GM12865 (cell line): Measurements from ENCODE around the gene DHX15.

ENCODE experiments used
- DNase-seq: peaks from one replicate; pipeline ENCODE4 v3.0.0; 2010; ENCODE audit warnings: low read depth
- H3K4me3 ChIP-seq: 2 replicates; pipeline ENCODE4 v1.5.1; 2011; ENCODE audit warnings: mild to moderate bottlenecking, low read depth, low read length, control low read depth
- TF ChIP-seq, protein P1 (sequence below): IDR thresholded peaks from 2 replicates; pipeline ENCODE4 v1.5.1; 2011; ENCODE audit warnings: low read length, control low read depth, low read depth, inconsistent platforms; ENCODE audit not compliant: insufficient read depth; ENCODE audit errors: missing control alignments

The DHX15 gene

DNA sequence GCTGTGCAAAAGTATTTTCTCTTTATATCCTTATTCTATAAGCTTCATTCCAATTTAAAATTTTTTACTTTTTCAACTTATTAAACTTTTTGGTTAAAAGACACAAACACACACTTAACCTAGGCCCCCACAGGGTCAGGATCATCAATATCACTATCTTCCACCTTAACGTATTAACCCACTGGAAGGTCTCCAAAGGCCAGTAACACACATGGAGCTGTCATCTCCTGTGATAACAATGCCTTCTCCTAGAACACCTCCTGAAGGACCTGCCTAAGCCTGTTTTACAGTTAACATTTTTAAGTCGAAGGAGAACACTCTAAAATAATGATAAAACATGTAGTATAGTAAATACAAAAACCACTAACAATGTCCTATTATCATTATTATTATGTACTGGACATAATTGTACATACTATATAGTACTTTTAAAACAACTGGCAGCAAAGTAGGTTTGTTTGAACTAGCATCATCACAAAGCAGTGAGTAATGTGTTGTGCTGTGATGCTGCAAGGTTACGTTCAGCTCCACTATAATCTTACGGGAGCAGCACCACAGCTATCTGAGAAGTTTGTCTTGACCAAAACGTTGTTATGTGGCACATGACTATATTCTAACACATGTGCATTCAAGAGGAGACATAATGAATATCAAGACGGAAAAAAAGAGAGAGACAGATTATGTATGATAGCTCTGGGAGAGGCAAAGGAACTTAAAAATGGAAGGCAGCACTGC lies 33.7 kb downstream of the DHX15 start:
- TF ChIP-seq, protein P1, sequence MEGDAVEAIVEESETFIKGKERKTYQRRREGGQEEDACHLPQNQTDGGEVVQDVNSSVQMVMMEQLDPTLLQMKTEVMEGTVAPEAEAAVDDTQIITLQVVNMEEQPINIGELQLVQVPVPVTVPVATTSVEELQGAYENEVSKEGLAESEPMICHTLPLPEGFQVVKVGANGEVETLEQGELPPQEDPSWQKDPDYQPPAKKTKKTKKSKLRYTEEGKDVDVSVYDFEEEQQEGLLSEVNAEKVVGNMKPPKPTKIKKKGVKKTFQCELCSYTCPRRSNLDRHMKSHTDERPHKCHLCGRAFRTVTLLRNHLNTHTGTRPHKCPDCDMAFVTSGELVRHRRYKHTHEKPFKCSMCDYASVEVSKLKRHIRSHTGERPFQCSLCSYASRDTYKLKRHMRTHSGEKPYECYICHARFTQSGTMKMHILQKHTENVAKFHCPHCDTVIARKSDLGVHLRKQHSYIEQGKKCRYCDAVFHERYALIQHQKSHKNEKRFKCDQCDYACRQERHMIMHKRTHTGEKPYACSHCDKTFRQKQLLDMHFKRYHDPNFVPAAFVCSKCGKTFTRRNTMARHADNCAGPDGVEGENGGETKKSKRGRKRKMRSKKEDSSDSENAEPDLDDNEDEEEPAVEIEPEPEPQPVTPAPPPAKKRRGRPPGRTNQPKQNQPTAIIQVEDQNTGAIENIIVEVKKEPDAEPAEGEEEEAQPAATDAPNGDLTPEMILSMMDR = no peak
- DNase-seq = no peak
- H3K4me3 ChIP-seq = no peak overlapping the region

DNA sequence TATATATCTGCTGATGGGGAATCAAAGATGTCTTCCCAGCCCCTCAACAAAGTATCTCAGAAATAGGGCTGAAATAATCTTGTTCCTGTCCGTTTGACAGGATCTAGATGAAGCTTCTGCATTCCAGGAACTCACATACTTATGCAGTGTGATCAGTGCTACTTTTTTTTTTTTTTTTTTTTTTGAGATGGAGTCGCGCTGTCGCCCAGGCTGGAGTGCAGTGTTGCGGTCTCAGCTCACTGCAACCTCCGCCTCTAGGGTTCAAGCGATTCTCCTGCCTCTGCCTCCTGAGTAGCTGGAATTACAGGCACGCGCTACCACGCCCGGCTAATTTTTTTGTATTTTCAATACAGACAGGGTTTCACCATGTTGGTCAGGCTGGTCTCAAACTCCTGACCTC lies 36.4 kb downstream of the DHX15 start:
- TF ChIP-seq, protein P1 = no peak
- no peak overlapping the region for H3K4me3 ChIP-seq
- no peak for DNase-seq

DNA sequence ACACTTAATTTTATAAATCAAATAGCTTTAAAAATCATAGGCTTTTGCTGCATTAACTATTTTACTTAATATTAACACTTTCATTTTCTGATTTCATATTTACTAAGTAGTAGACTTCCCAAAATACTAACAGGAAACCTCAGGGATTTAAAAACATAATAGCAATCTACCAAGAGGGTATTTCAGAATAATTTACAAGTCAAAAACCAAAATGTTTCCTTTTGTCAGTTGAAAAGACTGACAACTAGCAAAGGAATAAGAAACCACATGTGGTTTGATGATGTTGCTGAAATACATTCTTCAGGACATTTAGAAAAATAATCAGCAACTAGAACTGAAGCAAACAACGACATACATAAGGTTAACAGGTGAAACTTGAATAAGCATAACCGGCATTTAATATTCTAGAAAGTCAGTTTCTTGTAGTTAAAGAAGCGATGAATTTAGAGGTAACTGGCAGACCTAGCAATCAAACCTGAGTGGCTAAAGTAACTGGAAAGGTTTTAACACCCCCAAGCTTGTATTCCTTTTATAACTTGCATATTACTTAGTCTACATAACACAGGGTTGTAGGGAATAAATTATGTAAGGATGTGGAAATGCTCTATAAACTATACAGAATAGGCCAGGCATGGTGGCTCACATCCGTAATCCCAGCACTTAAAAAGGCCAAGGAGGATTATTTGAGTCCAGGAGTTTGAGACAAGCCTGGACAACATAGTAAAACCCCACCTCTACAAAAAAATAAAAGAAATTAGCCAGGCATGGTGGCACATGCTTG lies 40.0 kb downstream of the DHX15 start:
- H3K4me3 ChIP-seq = no peak overlapping the region
- TF ChIP-seq, protein P1 = no peak
- DNase-seq = peak; percentile 12

DNA sequence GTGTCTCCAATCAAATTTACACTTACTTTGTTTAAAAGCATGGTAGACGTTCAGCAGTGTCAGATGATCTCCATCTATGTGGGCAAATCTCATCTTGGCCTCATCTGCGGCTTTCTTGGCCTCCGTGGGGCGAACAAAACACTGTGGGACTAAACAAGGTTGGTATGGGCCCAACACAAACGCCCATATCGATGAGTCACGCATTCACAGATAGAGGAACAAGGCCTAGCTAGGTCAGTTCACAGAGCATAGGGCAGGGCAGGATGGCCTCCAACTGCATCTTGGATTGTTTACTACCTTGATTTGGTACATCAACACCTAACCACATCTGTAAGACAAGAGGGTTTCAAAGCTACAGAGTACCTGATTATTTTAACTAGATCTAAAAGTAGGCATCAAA lies 47.3 kb downstream of the DHX15 start:
- DNase-seq = no peak
- TF ChIP-seq, protein P1 = no peak
- H3K4me3 ChIP-seq = no peak overlapping the region

DNA sequence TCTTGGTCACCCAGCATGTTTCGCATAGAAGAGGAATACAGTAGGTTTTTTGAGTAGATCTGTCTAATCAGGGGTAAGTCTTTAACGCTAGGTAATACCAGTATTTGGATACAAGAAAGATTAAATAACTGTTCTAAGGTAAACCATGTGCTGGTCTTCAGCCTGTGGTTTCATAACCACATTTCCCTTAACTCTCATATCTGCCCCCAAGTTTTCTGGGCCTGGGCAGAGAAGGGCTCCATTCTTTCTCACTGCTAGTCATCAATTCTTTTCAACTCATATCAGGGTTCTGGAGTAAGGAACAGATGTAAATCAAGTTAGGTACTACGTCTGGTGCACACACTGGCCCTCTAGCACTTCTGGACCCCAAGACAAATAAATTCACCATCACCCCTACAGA lies 49.0 kb downstream of the DHX15 start:
- no peak overlapping the region for H3K4me3 ChIP-seq
- no peak for DNase-seq
- TF ChIP-seq, protein P1 = no peak

DNA sequence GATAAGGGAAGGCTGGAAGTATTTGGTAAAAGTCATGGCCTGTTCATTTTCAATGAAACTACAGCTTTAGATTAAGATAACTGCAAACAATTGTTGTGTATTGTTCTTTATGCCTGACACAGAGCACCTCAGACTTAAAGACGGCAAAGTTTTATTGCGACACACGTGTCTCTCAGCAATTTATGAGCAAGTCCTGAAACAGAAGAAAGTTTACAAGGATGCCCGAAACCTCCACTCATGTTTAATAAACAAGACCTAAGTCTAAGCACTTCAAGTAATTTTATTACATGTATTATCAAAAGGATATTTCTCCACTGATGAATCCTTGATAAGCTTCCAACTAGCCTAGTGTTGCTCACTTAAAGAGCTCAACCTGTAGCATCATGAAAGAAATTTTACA lies 51.0 kb downstream of the DHX15 start:
- TF ChIP-seq, protein P1 = no peak
- no peak for DNase-seq

More for the DNA sequence above, 51.0 kb downstream of the DHX15 start:
- no peak overlapping the region for H3K4me3 ChIP-seq
